ENCODE measurements around the gene CCDC34. TPM values are rescaled to one million over a fixed set of nuclear protein-coding genes. Genes with fewer than 3 reads are reported as not detected.

CCDC34 gene
- total RNA-seq, 1 experiment from 2014 or later = 10.0 TPM

Other genes starting within 250 kb of the CCDC34 start
- gene LGR4, start 109.6 kb upstream of the CCDC34 start, total RNA-seq (2014; rRNA removed; shearing (Covaris generic)) = 51.1 and 77.6 TPM in 2 replicates
- gene LIN7C, start 143.6 kb upstream of the CCDC34 start, total RNA-seq (2014; rRNA removed; shearing (Covaris generic)) = 36.3 and 43.7 TPM in 2 replicates

Measured in H7 (cell line).